ENCODE measurements around the gene LEMD3. TPM values are rescaled to one million over a fixed set of nuclear protein-coding genes. Genes with fewer than 3 reads are reported as not detected.
A peak's percentile ranks its signal among the peaks of the same experiment; 100 is the strongest.
"Not testable (repeated sequence)": the region's sequence is repeated elsewhere in the genome, so short reads cannot be mapped to it uniquely, and the experiment has no call there.

The LEMD3 gene
- total RNA-seq, 1 donor from 2014 or later: 44.4 TPM

- Mint-ChIP-seq H3K27ac (peak within 1 kb of the TSS; percentile 13), H3K36me3 (no peaks in the 10 kb centered on the region), H3K27me3 (ENCODE audit: low read depth) (no peaks in the 10 kb centered on the region), H3K9me3 (no peaks in the 10 kb centered on the region), H3K4me1 (peaks cover 16% of the 10 kb centered on the region), H3K4me3 (peak within 1 kb of the TSS; percentile 70)
- DNase-seq (ENCODE audit: low spot score in 2 of 2, unreplicated experiment in 2 of 2): peak; percentile 57 to 73
- no peak for TF ChIP-seq CTCF (IDR thresholded peaks at IDR 0.05; ENCODE audit: unreplicated experiment)
Measured at GRCh38 chr12:65278576-65279368, 109.4 kb downstream of the LEMD3 start, which contains the start of gene MSRB3. MSRB3 (plus strand) TSS chr12:65278683; CDS start chr12:65308580, 29,897 bp downstream.

- TF ChIP-seq CTCF (IDR thresholded peaks at IDR 0.05; ENCODE audit: unreplicated experiment): no peak
- H3K4me1 Mint-ChIP-seq: peaks cover 16% of the 10 kb centered on the region
Measured at GRCh38 chr12:65279369-65280112, 110.2 kb downstream of the LEMD3 start.

GRCh38 chr12:65280306-65280705 is 110.9 kb downstream of the LEMD3 start:
- H3K27ac Mint-ChIP-seq: no peak overlapping the region
- no peak for DNase-seq (ENCODE audit: low spot score in 2 of 2, unreplicated experiment in 2 of 2)
- H3K36me3 Mint-ChIP-seq: no peaks in the 10 kb centered on the region
- no peaks in the 10 kb centered on the region for H3K27me3 Mint-ChIP-seq (ENCODE audit: low read depth)
- no peaks in the 10 kb centered on the region for H3K9me3 Mint-ChIP-seq
- H3K4me1 Mint-ChIP-seq: peaks cover 16% of the 10 kb centered on the region
- peak overlapping the region; percentile 70 for H3K4me3 Mint-ChIP-seq
- TF ChIP-seq CTCF (IDR thresholded peaks at IDR 0.05; ENCODE audit: unreplicated experiment): no peak

More at GRCh38 chr12:65279369-65280112, 110.2 kb downstream of the LEMD3 start:
- Mint-ChIP-seq H3K9me3 (no peaks in the 10 kb centered on the region), H3K36me3 (no peaks in the 10 kb centered on the region), H3K4me3 (peak overlapping the region; percentile 70), H3K27me3 (ENCODE audit: low read depth) (no peaks in the 10 kb centered on the region), H3K27ac (peak overlapping the region; percentile 13)
- DNase-seq (ENCODE audit: low spot score in 2 of 2, unreplicated experiment in 2 of 2): no peak

- peaks cover 16% of the 10 kb centered on the region for H3K4me1 Mint-ChIP-seq
- no peaks in the 10 kb centered on the region for H3K27me3 Mint-ChIP-seq (ENCODE audit: low read depth)
- no peaks in the 10 kb centered on the region for H3K36me3 Mint-ChIP-seq
- TF ChIP-seq CTCF (IDR thresholded peaks at IDR 0.05; ENCODE audit: unreplicated experiment): no peak
- H3K27ac Mint-ChIP-seq: no peak overlapping the region
- H3K4me3 Mint-ChIP-seq: no peak overlapping the region
- no peak for DNase-seq (ENCODE audit: low spot score in 2 of 2, unreplicated experiment in 2 of 2)
- H3K9me3 Mint-ChIP-seq: no peaks in the 10 kb centered on the region
Measured at GRCh38 chr12:65282840-65283239, 113.5 kb downstream of the LEMD3 start.

GRCh38 chr12:65285532-65285931 is 116.1 kb downstream of the LEMD3 start:
- H3K27ac Mint-ChIP-seq; H3K36me3 Mint-ChIP-seq; H3K4me1 Mint-ChIP-seq; H3K9me3 Mint-ChIP-seq; H3K27me3 Mint-ChIP-seq (ENCODE audit: low read depth); H3K4me3 Mint-ChIP-seq; DNase-seq (ENCODE audit: low spot score in 2 of 2, unreplicated experiment in 2 of 2): not testable (repeated sequence)

GRCh38 chr12:65287426-65287825 is 118.0 kb downstream of the LEMD3 start:
- no peak for DNase-seq (ENCODE audit: low spot score in 2 of 2, unreplicated experiment in 2 of 2)
- Mint-ChIP-seq H3K4me1 (peaks cover 4% of the 10 kb centered on the region), H3K27ac (no peak overlapping the region), H3K36me3 (no peaks in the 10 kb centered on the region), H3K27me3 (ENCODE audit: low read depth) (no peaks in the 10 kb centered on the region), H3K9me3 (no peaks in the 10 kb centered on the region), H3K4me3 (no peak overlapping the region)
- TF ChIP-seq CTCF (IDR thresholded peaks at IDR 0.05; ENCODE audit: unreplicated experiment): no peak

All from mesothelial cell of epicardium (in vitro differentiated cells).